Suppressor macrophage treated with lipopolysaccharide for 1 hour (primary cell): ENCODE measurements around the gene GCAT.
"Not testable (repeated sequence)": the region's sequence is repeated elsewhere in the genome, so short reads cannot be mapped to it uniquely, and the experiment has no call there.

Experiments
- DNase-seq, 3 donors: peaks; one replicate each; pipeline ENCODE4 v3.0.0-alpha.2; 2020 to 2022

Gene GCAT

GRCh38 chr22:37782340-37783168 lies 25.2 kb upstream of the GCAT start:
- DNase-seq, result no peak

- no peak for DNase-seq
These were observed 22.8 kb upstream of the GCAT start for GRCh38 chr22:37784829-37785495.

GRCh38 chr22:37790234-37790633 lies 17.5 kb upstream of the GCAT start:
- no peak for DNase-seq

- no peak for DNase-seq
These were observed 15.2 kb upstream of the GCAT start for GRCh38 chr22:37792494-37792893.

GRCh38 chr22:37794376-37794775 lies 13.4 kb upstream of the GCAT start:
- DNase-seq, result no peak

- no peak for DNase-seq
These were observed 11.7 kb upstream of the GCAT start for GRCh38 chr22:37796079-37796478.

GRCh38 chr22:37797259-37797658 lies 10.5 kb upstream of the GCAT start:
- DNase-seq, result not testable (repeated sequence)

- no peak for DNase-seq
These were observed 9.7 kb upstream of the GCAT start for GRCh38 chr22:37797874-37798500.

GRCh38 chr22:37799979-37800378 lies 7.8 kb upstream of the GCAT start:
- DNase-seq, result not testable (repeated sequence)

GRCh38 chr22:37801946-37802309 lies 5.8 kb upstream of the GCAT start:
- no peak for DNase-seq

GRCh38 chr22:37802310-37803194 lies 5.2 kb upstream of the GCAT start:
- DNase-seq, result peak; percentile 32 to 78 (median 58)

GRCh38 chr22:37803195-37803638 lies 4.5 kb upstream of the GCAT start:
- no peak for DNase-seq

- DNase-seq, result no peak
These were observed 3.9 kb upstream of the GCAT start for GRCh38 chr22:37803639-37804351.

- peak in 1 of 3 donors; percentile 12 for DNase-seq
These were observed 3.3 kb upstream of the GCAT start for GRCh38 chr22:37804352-37804880.

GRCh38 chr22:37804881-37805809 lies 2.6 kb upstream of the GCAT start:
- DNase-seq, result peak; percentile 81 to 92 (median 86)

- no peak for DNase-seq
These were observed 1.9 kb upstream of the GCAT start for GRCh38 chr22:37805810-37806277.

GRCh38 chr22:37806409-37807333 lies 1.1 kb upstream of the GCAT start:
- peak in 1 of 3 donors; percentile 35 for DNase-seq

GRCh38 chr22:37808294-37808657 lies 542 bp downstream of the GCAT start:
- DNase-seq, result peak in 1 of 3 donors; percentile 29

- no peak for DNase-seq
These were observed 2.1 kb downstream of the GCAT start for GRCh38 chr22:37809672-37810333.
